MM.1S (cell line): ENCODE data around the gene IFNL4.
"Not testable (repeated sequence)": the region's sequence is repeated elsewhere in the genome, so short reads cannot be mapped to it uniquely, and the experiment has no call there.

Experiments
- DNase-seq: peaks from one replicate; pipeline ENCODE4 v3.0.0-alpha.2; 2015
- H2AFZ ChIP-seq: fragments of 300-600 bp; sonication (generic); 2 replicates; pipeline ENCODE4 v1.6.0; 2016; ENCODE audit warnings: antibody characterized with exemption, low read length
- H3F3A ChIP-seq: fragments of 300-600 bp; sonication (generic); 2 replicates; pipeline ENCODE4 v1.6.1; 2016; ENCODE audit warnings: mild to moderate bottlenecking, antibody characterized with exemption, low read length, moderate library complexity, mixed read lengths; ENCODE audit not compliant: insufficient read depth
- H3K27ac ChIP-seq: fragments of 300-600 bp; sonication (generic); 2 replicates; pipeline ENCODE4 v1.5.1; 2016; ENCODE audit warnings: mild to moderate bottlenecking, low read length
- H3K27me3 ChIP-seq: fragments of 300-600 bp; sonication (generic); replicated peaks from 2 replicates; pipeline ENCODE4 v1.6.0; 2016; ENCODE audit warnings: low read length; ENCODE audit not compliant: insufficient read depth
- H3K36me3 ChIP-seq: fragments of 300-600 bp; sonication (generic); replicated peaks from 2 replicates; pipeline ENCODE4 v1.6.1; 2016; ENCODE audit warnings: mild to moderate bottlenecking, low read length, mixed read lengths; ENCODE audit not compliant: insufficient read depth
- H3K4me1 ChIP-seq: fragments of 300-600 bp; sonication (generic); 2 replicates; pipeline ENCODE4 v1.6.1; 2016; ENCODE audit warnings: low read length, mixed read lengths
- H3K4me2 ChIP-seq: fragments of 300-600 bp; sonication (generic); 2 replicates; pipeline ENCODE4 v1.6.0; 2016; ENCODE audit warnings: low read depth, low read length
- H3K4me3 ChIP-seq: fragments of 300-600 bp; sonication (generic); 2 replicates; pipeline ENCODE4 v1.5.1; 2016; ENCODE audit warnings: low read length, mixed read lengths
- H3K79me2 ChIP-seq: fragments of 300-600 bp; sonication (generic); 2 replicates; pipeline ENCODE4 v1.6.1; 2016; ENCODE audit warnings: mixed run types, low read length, mixed read lengths
- H3K9ac ChIP-seq: fragments of 300-600 bp; sonication (generic); 2 replicates; pipeline ENCODE4 v1.6.1; 2016; ENCODE audit warnings: low read length, mixed read lengths
- H3K9me2 ChIP-seq: fragments of 300-600 bp; sonication (generic); replicated peaks from 2 replicates; pipeline ENCODE4 v1.6.1; 2016; ENCODE audit warnings: mild to moderate bottlenecking, low read length, mixed read lengths; ENCODE audit not compliant: insufficient read depth
- H3K9me3 ChIP-seq: fragments of 300-600 bp; sonication (generic); replicated peaks from 2 replicates; pipeline ENCODE4 v1.6.1; 2016; ENCODE audit warnings: mild to moderate bottlenecking, low read length, mixed read lengths; ENCODE audit not compliant: insufficient read depth
- H4K20me1 ChIP-seq: fragments of 300-600 bp; sonication (generic); 2 replicates; pipeline ENCODE4 v1.6.1; 2016; ENCODE audit warnings: mild to moderate bottlenecking, low read length, moderate library complexity, mixed read lengths; ENCODE audit not compliant: insufficient read depth
- CTCF ChIP-seq: fragments of 300-600 bp; sonication (generic); IDR thresholded peaks from 2 replicates; pipeline ENCODE4 v1.5.1; 2016; ENCODE audit warnings: antibody characterized with exemption, low read length, mixed read lengths
- EZH2 ChIP-seq: fragments of 300-600 bp; sonication (generic); optimal IDR thresholded peaks from 2 replicates; pipeline ENCODE3; 2017; ENCODE audit warnings: low read depth, mild to moderate bottlenecking, antibody characterized with exemption, low read length, mixed read lengths
- EZH2phosphoT487 ChIP-seq: fragments of 300-600 bp; sonication (generic); IDR thresholded peaks from 2 replicates; pipeline ENCODE4 v1.6.1; 2018; ENCODE audit warnings: antibody characterized with exemption, low read length

Gene IFNL4

DNA sequence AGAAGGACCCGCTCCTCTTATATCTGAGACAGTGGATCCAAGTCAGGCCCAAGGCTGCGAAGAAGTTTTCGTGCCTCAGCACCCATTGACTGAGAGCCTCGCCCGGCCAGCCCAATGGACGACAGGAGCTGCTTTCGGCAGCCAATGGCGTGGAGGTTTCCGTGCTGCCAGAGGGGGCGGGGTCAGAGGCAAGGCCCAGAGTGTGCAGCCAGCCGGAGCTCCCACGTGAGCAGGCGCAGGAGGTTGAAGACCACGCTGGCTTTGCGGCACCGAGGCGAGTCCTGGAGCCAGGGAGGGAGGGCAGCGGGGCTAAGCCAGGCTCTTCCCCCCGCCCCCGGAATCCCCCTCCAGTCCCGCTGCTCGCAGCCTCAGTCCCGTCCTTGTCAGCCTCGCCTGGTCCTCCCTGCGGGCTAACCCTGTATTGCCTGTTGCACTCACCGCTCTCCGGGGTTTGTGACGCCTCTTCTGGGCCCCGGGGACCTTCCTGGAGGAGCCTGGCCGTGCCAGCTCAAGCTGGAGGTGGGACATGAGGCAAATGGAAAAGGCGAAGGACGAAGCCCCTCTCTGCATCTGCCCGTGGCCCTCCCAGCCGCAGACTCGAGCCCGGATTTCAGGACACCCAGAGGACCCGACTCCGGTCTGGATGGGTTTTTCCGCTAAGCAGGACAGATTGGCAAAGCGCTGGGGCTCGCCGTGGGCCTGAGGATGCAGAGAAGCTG lies 1.5 kb downstream of the IFNL4 start:
- Histone ChIP-seq H3K4me3 (no peak overlapping the region), H3K4me1 (no peaks in the 10 kb centered on the region), H3K4me2 (no peak overlapping the region), H3K9ac (no peak overlapping the region), H3K9me2 (no peaks in the 10 kb centered on the region), H3K27me3 (peaks cover 41% of the 10 kb centered on the region), H4K20me1 (no peaks in the 10 kb centered on the region), H2AFZ (no peak overlapping the region), H3K9me3 (no peaks in the 10 kb centered on the region), H3F3A (no peaks in the 10 kb centered on the region), H3K27ac (no peak overlapping the region), H3K36me3 (no peaks in the 10 kb centered on the region), H3K79me2 (no peaks in the 10 kb centered on the region)
- TF ChIP-seq CTCF (no peak), EZH2 (no peak), EZH2phosphoT487 (no peak)
- DNase-seq, result no peak

- not testable (repeated sequence) for H3K4me3 ChIP-seq, H3K36me3 ChIP-seq, DNase-seq, H3K79me2 ChIP-seq, H2AFZ ChIP-seq, H3K9ac ChIP-seq, H3K4me1 ChIP-seq, H3K9me2 ChIP-seq, H3K9me3 ChIP-seq, H4K20me1 ChIP-seq, H3F3A ChIP-seq, H3K27ac ChIP-seq, H3K4me2 ChIP-seq
- H3K27me3 ChIP-seq, result peaks cover 53% of the 10 kb centered on the region
Observed at GRCh38 chr19:39245166-39245565, 3.5 kb downstream of the IFNL4 start.

- H3K9me3 ChIP-seq, H3K4me3 ChIP-seq, H3K9me2 ChIP-seq, H3K27ac ChIP-seq, H4K20me1 ChIP-seq, H3K79me2 ChIP-seq, H3K9ac ChIP-seq, H3K4me2 ChIP-seq, H2AFZ ChIP-seq, H3F3A ChIP-seq, H3K36me3 ChIP-seq, H3K4me1 ChIP-seq, DNase-seq: not testable (repeated sequence)
- peaks cover 56% of the 10 kb centered on the region for H3K27me3 ChIP-seq
Observed at GRCh38 chr19:39244410-39245100, 4.1 kb downstream of the IFNL4 start, which contains the start of gene IFNL3. Gene IFNL3, minus strand, starts transcription at chr19:39245006. Its CDS starts 39 bp downstream, at chr19:39244967.

DNA sequence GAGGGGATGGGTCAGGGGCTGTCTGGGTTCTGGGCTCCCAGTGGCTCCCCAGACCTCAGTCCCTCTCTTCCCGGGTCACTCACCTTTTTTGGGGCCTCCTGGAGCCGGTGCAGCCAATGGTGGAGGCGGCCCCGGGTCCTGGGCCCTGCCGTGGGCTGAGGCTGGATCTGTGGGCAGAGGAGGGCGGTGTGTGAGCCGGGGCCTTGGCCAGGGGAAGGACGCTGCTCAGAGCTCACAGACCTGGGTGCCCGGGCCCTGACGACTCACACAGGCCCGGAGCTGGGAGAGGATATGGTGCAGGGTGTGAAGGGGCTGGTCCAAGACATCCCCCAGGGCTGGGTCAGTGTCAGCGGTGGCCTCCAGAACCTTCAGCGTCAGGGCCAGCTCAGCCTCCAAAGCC lies 4.9 kb downstream of the IFNL4 start:
- H3K36me3 ChIP-seq, H3K4me1 ChIP-seq, H3K9ac ChIP-seq, DNase-seq, H4K20me1 ChIP-seq, H3K9me2 ChIP-seq, H3K4me2 ChIP-seq, H3K79me2 ChIP-seq, H3F3A ChIP-seq, H2AFZ ChIP-seq, H3K9me3 ChIP-seq, H3K27ac ChIP-seq, H3K4me3 ChIP-seq: not testable (repeated sequence)
- H3K27me3 ChIP-seq, result peaks cover 56% of the 10 kb centered on the region
